ENCODE measurements around the gene KIDINS220. TPM values are rescaled to one million over a fixed set of nuclear protein-coding genes. Genes with fewer than 3 reads are reported as not detected.

KIDINS220 gene
- total and polyA plus RNA-seq, 2 experiments from 2014 or later = 12.8 to 38.2 TPM

DNA sequence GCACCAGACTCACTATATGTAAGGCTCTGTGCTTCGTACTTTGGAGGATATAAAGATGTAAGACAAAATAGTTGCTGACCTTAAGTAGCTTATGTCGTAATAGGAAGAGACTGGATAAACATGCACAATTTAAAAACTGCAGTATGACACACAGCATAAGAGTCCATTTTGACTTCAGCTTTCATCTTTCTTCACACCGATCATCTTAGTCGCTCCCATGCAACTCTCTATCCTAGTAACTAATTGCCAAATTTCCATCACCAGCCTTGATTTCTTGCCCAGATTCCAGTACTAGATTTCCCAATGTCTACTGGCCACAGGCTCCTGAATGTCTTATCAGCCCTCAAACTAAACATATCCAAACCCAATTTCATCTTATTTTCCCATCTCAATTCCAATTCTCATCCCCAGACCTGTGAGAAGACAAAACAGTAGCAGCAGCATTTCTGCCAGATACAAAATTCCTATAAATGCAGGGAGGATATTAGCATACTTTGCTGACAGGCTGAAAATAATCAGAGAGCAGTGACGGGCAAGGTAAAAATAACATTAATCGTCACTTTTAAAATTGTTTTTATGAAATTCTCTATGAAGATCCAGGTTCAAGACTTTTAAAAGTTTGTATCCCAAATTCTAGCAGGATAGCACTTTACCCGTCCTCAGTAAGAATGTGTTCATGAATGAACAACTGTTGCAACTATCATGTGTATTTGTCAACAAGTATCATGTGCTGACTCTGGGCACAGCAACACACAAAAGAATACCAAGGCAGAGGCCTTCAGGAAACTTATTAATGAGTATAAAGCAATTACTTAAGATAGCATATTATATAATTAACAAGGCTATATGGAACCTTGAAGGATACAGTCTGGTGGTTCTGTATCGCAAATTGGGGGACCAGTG is 42.2 kb downstream of the KIDINS220 start (continued):
- TF ChIP-seq, protein P1, sequence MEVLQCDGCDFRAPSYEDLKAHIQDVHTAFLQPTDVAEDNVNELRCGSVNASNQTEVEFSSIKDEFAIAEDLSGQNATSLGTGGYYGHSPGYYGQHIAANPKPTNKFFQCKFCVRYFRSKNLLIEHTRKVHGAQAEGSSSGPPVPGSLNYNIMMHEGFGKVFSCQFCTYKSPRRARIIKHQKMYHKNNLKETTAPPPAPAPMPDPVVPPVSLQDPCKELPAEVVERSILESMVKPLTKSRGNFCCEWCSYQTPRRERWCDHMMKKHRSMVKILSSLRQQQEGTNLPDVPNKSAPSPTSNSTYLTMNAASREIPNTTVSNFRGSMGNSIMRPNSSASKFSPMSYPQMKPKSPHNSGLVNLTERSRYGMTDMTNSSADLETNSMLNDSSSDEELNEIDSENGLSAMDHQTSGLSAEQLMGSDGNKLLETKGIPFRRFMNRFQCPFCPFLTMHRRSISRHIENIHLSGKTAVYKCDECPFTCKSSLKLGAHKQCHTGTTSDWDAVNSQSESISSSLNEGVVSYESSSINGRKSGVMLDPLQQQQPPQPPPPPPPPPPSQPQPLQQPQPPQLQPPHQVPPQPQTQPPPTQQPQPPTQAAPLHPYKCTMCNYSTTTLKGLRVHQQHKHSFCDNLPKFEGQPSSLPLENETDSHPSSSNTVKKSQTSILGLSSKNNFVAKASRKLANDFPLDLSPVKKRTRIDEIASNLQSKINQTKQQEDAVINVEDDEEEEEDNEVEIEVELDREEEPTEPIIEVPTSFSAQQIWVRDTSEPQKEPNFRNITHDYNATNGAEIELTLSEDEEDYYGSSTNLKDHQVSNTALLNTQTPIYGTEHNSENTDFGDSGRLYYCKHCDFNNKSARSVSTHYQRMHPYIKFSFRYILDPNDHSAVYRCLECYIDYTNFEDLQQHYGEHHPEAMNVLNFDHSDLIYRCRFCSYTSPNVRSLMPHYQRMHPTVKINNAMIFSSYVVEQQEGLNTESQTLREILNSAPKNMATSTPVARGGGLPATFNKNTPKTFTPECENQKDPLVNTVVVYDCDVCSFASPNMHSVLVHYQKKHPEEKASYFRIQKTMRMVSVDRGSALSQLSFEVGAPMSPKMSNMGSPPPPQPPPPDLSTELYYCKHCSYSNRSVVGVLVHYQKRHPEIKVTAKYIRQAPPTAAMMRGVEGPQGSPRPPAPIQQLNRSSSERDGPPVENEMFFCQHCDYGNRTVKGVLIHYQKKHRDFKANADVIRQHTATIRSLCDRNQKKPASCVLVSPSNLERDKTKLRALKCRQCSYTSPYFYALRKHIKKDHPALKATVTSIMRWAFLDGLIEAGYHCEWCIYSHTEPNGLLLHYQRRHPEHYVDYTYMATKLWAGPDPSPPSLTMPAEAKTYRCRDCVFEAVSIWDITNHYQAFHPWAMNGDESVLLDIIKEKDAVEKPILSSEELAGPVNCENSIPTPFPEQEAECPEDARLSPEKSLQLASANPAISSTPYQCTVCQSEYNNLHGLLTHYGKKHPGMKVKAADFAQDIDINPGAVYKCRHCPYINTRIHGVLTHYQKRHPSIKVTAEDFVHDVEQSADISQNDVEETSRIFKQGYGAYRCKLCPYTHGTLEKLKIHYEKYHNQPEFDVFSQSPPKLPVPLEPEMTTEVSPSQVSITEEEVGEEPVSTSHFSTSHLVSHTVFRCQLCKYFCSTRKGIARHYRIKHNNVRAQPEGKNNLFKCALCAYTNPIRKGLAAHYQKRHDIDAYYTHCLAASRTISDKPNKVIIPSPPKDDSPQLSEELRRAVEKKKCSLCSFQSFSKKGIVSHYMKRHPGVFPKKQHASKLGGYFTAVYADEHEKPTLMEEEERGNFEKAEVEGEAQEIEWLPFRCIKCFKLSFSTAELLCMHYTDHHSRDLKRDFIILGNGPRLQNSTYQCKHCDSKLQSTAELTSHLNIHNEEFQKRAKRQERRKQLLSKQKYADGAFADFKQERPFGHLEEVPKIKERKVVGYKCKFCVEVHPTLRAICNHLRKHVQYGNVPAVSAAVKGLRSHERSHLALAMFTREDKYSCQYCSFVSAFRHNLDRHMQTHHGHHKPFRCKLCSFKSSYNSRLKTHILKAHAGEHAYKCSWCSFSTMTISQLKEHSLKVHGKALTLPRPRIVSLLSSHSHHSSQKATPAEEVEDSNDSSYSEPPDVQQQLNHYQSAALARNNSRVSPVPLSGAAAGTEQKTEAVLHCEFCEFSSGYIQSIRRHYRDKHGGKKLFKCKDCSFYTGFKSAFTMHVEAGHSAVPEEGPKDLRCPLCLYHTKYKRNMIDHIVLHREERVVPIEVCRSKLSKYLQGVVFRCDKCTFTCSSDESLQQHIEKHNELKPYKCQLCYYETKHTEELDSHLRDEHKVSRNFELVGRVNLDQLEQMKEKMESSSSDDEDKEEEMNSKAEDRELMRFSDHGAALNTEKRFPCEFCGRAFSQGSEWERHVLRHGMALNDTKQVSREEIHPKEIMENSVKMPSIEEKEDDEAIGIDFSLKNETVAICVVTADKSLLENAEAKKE (CRISPR knock-in tag; IDR thresholded peaks at IDR 0.05) = no peak

GRCh38 chr2:8790739-8791162 is 46.7 kb downstream of the KIDINS220 start:
- DNase-seq (ENCODE audit: low spot score) (no peak), ATAC-seq (no peak)
- Histone ChIP-seq H3K9me2 (ENCODE audit: insufficient read depth) (no peaks in the 10 kb centered on the region), H2AFZ (no peak overlapping the region), H3K4me2 (no peak overlapping the region), H3K27ac (ENCODE audit: low read depth) (no peak overlapping the region), H3K79me2 (replicated peaks; ENCODE audit: insufficient read depth) (no peaks in the 10 kb centered on the region), H3K4me1 (ENCODE audit: insufficient read depth) (no peaks in the 10 kb centered on the region), H3K4me3 (no peak overlapping the region), H3K27me3 (ENCODE audit: insufficient read depth) (no peaks in the 10 kb centered on the region), H4K20me1 (replicated peaks; ENCODE audit: insufficient read depth) (no peaks in the 10 kb centered on the region), H3F3A (replicated peaks; ENCODE audit: low read depth) (no peaks in the 10 kb centered on the region), H3K36me3 (ENCODE audit: insufficient read depth) (no peaks in the 10 kb centered on the region)
- TF ChIP-seq, protein P2, sequence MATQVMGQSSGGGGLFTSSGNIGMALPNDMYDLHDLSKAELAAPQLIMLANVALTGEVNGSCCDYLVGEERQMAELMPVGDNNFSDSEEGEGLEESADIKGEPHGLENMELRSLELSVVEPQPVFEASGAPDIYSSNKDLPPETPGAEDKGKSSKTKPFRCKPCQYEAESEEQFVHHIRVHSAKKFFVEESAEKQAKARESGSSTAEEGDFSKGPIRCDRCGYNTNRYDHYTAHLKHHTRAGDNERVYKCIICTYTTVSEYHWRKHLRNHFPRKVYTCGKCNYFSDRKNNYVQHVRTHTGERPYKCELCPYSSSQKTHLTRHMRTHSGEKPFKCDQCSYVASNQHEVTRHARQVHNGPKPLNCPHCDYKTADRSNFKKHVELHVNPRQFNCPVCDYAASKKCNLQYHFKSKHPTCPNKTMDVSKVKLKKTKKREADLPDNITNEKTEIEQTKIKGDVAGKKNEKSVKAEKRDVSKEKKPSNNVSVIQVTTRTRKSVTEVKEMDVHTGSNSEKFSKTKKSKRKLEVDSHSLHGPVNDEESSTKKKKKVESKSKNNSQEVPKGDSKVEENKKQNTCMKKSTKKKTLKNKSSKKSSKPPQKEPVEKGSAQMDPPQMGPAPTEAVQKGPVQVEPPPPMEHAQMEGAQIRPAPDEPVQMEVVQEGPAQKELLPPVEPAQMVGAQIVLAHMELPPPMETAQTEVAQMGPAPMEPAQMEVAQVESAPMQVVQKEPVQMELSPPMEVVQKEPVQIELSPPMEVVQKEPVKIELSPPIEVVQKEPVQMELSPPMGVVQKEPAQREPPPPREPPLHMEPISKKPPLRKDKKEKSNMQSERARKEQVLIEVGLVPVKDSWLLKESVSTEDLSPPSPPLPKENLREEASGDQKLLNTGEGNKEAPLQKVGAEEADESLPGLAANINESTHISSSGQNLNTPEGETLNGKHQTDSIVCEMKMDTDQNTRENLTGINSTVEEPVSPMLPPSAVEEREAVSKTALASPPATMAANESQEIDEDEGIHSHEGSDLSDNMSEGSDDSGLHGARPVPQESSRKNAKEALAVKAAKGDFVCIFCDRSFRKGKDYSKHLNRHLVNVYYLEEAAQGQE (IDR thresholded peaks at IDR 0.05; ENCODE audit: unreplicated experiment) = no peak
- TF ChIP-seq ZNF331 (CRISPR knock-in tag; IDR thresholded peaks at IDR 0.05; ENCODE audit: low read depth) = no peak
- no peak for TF ChIP-seq JUNB (IDR thresholded peaks at IDR 0.05; ENCODE audit: unreplicated experiment)
- no peak for TF ChIP-seq STAT1 (IDR thresholded peaks at IDR 0.05; ENCODE audit: unreplicated experiment)
- no peak for TF ChIP-seq EZH2phosphoT487 (IDR thresholded peaks at IDR 0.05; ENCODE audit: unreplicated experiment)
- Mint-ChIP-seq H3K27ac (no peak overlapping the region), H3K27me3 (ENCODE audit: insufficient read depth, low read depth, poor library complexity) (no peaks in the 10 kb centered on the region), H3K4me1 (no peaks in the 10 kb centered on the region), H3K4me3 (no peak overlapping the region), H3K9me3 (no peaks in the 10 kb centered on the region), H3K36me3 (ENCODE audit: low read depth) (peaks cover 12% of the 10 kb centered on the region)

Data from GM23338 (cell line).